Activated CD4-positive, alpha-beta T cell treated with anti-CD3 and anti-CD28 coated beads, Interleukin-2, amount 50 U/mL, for 16 hours (primary cell): ENCODE results near the gene CMTR2.

Source experiments
- DNase-seq: peaks from one replicate; pipeline ENCODE4 v3.0.0-alpha.2; 2020

The CMTR2 gene

DNA sequence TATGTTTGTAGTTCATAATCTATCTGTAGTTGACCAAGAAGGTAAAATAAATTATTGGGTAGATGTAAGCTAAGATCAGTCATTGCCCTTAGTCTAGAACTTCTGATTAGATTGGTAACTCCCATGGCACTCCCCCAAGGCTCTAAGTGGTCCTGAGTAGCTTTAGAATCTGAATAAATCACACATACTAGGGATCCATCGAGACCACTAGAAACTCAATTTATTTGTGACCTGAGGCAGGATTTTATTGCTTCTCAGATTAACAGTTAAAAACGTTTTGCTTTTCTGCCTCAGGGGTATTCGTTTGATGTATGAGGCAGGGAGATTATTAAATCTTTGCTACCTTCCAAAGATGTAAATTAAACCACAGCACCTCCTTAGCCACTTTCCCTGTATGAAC is 24.9 kb downstream of the CMTR2 start:
- no peak for DNase-seq

GRCh38 chr16:71263582-71263981 is 25.6 kb downstream of the CMTR2 start:
- no peak for DNase-seq

DNA sequence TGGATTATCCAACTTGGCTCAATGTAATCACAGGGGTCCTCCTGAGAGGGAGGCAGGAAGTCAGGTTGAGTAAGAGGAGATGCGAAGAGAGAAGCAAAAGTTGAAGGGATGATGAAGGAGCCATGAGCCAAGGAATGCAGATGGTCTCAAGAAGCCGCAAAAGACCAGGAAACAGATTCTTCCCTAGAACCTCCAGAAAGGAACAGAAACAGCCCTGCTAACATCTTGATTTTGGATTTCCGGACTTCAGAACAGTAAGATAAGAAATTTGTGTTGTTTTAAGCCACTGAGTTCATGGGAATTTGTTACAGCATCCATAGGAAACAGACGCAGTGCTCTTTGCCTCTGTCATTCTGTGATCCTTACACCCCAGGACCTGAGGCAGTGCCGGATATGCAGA is 26.8 kb downstream of the CMTR2 start:
- no peak for DNase-seq

DNA sequence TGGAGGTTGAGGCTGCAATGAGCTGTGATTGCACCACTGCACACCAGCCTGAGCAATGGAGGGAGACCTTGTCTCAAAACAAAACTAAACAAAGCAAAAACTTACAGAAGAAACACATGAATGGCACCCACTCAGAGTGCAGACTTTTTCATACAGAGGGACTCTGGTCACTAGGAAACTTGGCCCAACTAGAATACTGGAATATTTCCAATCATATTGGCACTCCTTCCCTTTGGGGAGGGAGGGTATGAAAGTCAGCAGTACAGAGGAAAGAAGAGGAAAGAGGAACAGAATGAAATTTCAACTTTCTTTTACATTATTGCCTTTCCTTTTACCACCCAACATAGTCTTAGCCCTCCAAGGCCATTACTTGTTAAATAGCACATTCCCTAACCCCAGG is 28.2 kb downstream of the CMTR2 start:
- DNase-seq = no peak

DNA sequence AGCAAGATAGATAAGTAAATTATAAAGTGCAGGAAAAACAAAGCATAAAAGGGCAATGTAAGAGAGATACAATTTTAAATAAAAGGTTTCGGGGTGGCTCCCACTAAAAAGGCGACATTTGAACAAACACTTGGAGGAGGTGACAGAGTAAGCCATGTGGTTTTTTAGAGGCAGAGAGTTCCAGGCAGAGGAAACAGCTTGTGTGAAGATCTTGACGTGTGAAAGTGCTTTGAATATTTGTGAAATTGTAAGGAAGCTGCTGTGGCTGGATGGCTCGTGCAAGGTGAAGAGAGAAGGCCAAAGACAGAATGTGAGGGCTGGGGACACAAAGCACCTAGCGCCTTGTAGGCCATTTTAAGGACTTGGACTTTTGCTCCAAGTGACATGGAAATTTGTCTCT is 30.1 kb downstream of the CMTR2 start:
- no peak for DNase-seq

DNA sequence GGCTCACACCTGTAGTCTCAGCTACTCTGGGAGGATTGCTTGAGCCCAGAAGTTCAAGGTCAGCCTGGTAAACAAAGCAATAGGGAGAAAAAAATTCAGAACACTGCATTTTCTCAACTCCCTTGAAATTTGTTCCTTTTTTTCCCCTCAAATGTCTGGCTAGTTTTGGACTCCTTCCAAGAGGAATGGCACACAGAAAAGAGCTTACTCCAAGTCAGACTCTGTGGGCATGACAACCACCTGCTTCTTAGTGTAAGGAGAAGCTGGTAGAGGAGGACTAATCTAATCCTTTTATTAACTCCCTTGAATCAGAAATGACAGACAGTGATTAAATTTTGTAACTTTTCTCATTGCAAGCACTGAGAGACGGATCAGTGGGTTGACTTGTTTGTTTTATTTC is 30.8 kb downstream of the CMTR2 start:
- no peak for DNase-seq

- no peak for DNase-seq
These were observed 31.4 kb downstream of the CMTR2 start for GRCh38 chr16:71257768-71258167.

- DNase-seq = no peak
These were observed 33.5 kb downstream of the CMTR2 start for GRCh38 chr16:71255721-71256120.

GRCh38 chr16:71254832-71255525 is 34.2 kb downstream of the CMTR2 start:
- no peak for DNase-seq

DNA sequence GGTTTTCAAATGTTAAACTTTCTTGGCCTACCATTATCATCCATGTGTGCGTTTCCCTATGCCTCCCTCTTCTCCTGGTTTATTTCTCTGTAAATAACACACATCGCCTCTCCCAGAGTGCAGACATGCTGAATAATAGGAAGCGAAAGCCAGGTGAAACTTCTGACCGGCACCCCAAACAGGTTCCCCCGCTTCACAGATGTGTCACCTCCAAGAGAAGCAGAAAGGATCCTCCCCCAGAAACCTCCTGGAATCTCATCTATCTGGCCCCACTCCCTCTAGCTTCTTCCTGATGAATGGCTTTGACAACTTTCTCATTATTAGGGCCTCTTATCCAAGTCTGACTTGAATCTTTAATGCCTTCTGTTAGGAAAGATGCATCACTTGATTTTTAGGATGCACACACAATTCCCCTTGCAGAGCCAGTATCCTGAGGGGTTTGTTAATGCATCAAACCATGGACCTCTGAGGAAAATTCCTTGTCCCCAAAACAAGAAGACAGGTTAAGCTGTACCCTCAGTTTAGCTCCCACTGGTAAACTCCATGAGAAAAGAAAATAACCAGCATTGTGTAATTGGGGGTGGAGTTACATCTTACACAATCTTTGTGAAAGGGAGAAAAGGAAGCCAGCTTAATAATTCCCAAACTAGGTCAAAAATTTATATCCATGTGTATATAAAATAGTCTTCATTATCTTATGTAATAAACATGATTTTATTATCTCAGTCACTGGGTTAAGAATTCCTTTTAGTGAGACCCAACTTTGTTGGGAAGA is 38.6 kb downstream of the CMTR2 start:
- DNase-seq = no peak

DNA sequence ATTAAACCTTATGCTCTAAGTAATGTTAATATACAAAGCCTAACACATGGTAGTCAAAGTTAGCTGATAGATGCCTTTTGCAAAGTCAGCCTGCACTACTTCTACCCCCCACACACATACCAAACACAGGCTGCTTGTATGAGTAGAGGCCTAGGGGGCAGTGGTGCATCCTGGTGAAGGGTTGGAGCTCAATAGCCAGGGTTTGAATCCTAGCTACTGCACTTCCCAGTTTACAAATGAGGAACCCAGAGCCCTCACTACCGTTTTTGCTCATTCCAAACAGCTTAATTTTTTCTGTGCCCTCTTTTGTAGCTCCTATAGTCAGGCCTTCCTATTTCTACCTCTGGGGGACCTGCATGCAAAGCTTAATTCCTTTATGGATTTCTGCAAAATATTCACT is 39.8 kb downstream of the CMTR2 start:
- DNase-seq = no peak

DNA sequence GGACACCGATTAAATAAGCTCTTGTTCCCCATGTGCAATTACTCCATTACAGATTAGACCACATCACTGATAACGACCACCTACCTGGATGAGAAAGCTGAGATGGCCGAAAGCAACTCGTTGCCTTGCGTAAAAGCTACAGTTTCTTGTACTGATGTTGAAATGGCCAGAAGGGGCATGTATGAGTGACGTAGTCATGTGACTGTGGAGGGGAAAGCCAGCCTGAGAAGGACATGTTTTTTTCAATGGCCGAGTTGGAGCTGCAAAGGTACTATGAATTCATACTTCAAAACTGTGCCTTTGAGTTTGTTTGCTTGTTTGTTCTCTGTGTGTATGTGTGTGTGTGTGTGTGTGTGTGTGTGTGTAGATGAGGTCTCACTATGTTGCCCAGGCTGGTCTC is 41.7 kb downstream of the CMTR2 start:
- no peak for DNase-seq

- no peak for DNase-seq
These were observed 42.9 kb downstream of the CMTR2 start for GRCh38 chr16:71246309-71246708.

- DNase-seq = no peak
These were observed 44.7 kb downstream of the CMTR2 start for GRCh38 chr16:71244521-71244920.

- DNase-seq = no peak
These were observed 46.6 kb downstream of the CMTR2 start for GRCh38 chr16:71242601-71243000.

DNA sequence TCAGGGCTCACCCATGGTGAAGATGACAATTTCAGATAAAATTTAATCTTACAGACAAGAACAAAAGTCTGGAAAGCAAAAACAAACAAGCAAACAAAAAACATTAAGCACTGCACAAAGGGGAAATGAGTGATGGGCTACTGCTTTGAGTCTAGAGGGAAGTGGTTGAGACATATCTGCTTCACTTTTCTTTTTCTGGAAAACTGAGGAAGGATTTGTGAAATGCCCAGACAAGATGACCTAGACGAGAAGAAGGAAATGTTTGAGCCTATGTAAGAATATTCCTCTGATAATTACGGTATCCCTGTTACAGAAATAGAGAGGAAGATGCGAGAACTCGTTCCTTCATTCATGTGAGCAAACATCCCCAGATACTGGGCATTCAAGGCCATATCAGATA is 47.2 kb downstream of the CMTR2 start:
- DNase-seq = no peak
